GM19328 (cell line): ENCODE data around the gene MGAT5.

Experiments used
- ATAC-seq: cut with Tn5 transposase; IDR thresholded peaks from one replicate; pipeline ENCODE4 v1.9.1; 2021; ENCODE audit warnings: mild to moderate bottlenecking, moderate library complexity; ENCODE audit not compliant: unreplicated experiment

The MGAT5 gene

DNA sequence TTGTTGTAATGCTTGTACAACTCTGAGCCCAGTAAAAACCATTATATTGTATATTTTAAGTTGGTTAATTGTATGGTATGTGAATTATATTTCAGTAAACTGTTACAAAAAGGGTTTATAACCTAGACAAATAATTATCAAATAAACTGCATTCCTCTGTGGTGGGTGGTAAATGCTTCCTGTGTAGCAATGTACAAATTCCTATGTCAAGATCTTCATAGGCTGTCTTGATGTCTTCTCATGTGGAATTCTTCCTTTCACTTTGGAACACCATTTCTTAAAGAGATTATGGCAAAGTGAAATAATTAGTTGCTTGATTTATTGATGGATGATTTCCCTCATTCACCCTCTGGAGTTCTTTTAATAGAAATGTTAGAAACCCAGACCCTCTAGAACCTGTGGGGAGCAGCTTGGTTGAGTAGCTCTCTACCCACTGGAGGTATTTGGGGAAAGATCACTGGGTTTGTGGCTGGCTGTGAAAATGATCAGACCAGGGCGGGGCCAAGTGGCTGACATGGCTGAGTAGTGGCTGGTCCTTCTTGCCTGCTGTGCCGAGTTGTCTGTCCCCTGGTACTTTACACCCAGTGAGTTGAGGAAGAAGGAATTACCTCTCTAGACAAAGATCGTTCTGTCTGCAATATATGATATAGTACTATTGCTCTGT is 22.4 kb upstream of the MGAT5 start:
- no peak for ATAC-seq

DNA sequence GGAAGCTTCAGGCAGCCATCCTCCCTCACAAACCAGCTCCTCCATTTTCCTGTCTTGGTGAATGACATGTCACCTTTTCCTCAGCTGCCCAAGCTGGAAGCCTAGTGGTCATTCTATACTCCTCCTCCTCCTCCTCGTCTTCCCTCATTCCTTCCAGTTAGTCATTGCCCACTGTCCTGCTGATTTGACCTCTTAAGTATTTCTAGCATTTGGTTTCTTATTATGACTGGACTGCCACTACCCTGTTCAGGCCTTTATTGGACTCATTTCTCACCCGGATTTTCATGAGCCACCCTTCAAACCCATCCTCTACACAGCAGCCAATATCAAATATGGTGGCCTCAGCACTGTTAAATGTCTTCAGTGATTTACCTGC is 21.9 kb upstream of the MGAT5 start:
- no peak for ATAC-seq

- ATAC-seq: no peak
Observed at GRCh38 chr2:134232461-134232860, 21.4 kb upstream of the MGAT5 start.

- peak; percentile 33 for ATAC-seq
Observed at GRCh38 chr2:134232868-134233727, 20.8 kb upstream of the MGAT5 start.

- peak; percentile 52 for ATAC-seq
Observed at GRCh38 chr2:134233728-134234136, 20.1 kb upstream of the MGAT5 start.

GRCh38 chr2:134234535-134234934 is 19.3 kb upstream of the MGAT5 start:
- no peak for ATAC-seq

DNA sequence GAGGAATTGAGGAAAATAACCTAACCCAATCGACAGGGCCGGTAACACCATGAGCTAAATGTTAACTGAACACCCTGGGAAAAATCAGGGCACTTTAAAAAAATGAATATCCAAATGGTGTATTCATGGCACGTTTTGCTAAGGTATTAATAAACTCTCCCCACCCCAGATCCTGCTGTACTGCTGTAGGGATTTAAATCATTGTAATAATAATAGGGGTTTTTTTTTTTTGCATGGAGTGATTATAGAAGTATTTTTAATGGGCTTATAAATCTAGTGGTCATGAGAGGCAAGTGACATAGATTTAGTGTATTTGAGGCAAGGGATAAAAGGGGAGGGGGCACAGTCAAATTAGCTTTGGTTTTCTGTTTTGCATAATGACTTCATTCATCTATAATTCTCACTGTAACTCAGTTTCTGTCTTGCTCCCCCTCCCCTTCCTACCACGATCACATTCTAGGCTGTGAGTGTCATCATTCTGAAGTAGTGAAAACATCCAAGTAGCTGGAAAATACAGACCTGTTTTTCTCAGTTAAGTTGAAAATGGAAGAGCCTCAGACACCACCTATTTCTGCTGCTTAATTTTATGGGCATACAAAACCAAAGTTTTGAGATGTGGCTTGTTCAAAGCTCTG is 18.2 kb upstream of the MGAT5 start:
- ATAC-seq: no peak

- ATAC-seq: no peak
Observed at GRCh38 chr2:134238371-134238770, 15.5 kb upstream of the MGAT5 start.

- no peak for ATAC-seq
Observed at GRCh38 chr2:134240061-134240460, 13.8 kb upstream of the MGAT5 start.

GRCh38 chr2:134241911-134242310 is 12.0 kb upstream of the MGAT5 start:
- no peak for ATAC-seq

- ATAC-seq: no peak
Observed at GRCh38 chr2:134243244-134243643, 10.6 kb upstream of the MGAT5 start.

GRCh38 chr2:134244086-134244485 is 9.8 kb upstream of the MGAT5 start:
- ATAC-seq: no peak

- no peak for ATAC-seq
Observed at GRCh38 chr2:134244587-134244986, 9.3 kb upstream of the MGAT5 start.

DNA sequence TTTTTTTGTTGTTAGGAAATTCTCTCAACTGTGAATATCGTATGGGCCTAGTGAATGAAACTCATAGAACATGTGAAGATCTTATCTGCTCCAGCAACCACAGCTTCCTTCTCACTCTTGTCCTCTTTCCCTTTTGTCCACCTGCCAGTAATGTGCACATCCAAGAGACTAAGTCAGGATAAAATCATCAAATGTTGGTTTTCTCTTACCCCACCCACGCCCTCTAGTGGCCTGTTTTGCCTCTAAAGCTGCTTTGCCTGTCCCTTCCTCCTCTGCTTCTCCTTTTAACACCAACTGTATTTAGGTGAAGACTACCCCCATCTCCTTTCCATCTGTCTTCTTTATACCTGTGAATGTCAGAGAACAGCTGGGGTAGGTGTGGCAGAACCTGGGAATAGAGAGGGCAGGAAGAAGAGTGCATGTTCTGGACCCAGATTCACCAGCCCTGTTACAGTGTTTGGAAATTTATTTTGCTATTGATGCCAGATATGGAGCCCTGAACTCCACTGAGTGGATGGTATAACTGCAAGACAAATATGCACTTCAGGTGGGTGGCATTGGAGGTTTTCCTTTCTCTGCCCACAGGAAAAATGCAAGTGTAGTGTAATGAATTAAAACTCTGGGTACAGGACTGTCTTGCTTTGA is 8.4 kb upstream of the MGAT5 start:
- ATAC-seq: no peak

- no peak for ATAC-seq
Observed at GRCh38 chr2:134246154-134246874, 7.6 kb upstream of the MGAT5 start.

DNA sequence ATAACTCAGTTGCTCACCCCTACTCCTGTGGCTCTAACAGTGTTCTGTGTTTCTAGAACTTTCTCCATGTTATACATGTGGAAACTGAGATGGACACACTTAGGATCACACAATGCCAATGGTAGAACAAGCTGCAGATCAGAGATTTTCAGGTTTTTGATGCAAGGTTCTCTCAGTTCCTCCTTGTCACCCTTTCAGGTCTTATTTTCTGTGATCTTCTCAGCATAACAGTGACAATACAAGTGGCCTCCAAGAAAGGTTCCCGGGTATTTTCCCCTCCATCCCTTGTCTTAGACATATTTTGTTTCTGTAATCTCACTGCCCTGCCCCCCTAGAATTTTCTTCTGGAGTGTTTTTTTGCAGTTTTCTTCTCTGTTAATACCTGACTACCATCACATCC is 6.2 kb upstream of the MGAT5 start:
- ATAC-seq: no peak

- no peak for ATAC-seq
Observed at GRCh38 chr2:134248913-134249312, 5.0 kb upstream of the MGAT5 start.

DNA sequence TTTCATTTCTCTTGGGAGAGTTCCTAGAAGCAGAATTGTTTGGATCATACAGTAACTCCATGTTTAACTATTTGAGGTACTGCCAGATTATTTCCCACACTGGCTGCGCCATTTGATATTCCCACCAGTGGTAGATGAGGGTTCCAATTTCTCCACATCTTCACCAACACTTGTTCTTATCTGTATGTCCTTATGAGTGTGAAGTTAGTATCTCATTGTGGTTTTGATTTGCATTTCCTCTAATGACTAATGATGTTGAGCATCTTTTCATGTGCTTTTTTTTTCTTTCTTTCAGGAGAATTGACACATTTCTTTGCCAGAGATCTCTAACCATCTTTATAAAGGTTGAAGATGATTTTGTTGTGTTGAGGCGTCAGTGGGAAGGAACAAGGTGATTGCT is 4.1 kb upstream of the MGAT5 start:
- no peak for ATAC-seq

- no peak for ATAC-seq
Observed at GRCh38 chr2:134250840-134251461, 2.9 kb upstream of the MGAT5 start.

DNA sequence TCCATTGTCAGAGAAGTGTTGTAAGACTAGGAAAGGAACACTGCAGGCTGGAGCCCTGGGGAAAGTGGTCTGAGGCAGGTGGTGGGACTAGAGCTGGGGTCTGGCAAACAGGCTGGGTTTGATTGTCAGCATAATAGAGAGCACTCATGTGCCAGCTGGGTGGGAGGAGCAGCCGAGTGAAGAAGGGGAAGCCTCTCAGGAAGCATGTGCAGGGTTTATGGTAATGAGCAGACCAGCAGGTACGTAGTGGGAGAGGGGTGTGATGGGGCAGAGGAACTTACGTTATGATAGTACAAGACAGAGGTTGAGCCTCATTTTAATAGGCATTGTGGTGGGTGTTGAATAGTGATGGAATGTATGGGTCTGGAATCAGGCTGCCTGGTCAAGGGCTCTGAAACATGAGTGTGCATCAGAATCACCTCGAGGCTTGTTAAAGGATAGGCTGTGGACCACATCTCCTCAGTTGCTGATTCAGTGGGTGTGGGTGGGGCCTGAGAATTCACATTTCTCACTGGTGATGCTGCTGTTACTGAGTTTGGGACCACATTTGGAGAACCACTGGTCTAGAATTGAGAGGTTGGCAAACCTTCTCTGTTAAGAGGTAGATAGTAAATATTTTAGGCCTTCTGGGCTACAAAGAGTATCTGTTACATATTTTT is 1.7 kb upstream of the MGAT5 start:
- no peak for ATAC-seq
